Measurements from ENCODE around the gene TRIL.

The TRIL gene

GRCh38 chr7:28980451-28981160 lies 22.5 kb upstream of the TRIL start:
- peaks cover 3% of the 10 kb centered on the region for H3K4me1 ChIP-seq

GRCh38 chr7:28979776-28980175 lies 21.6 kb upstream of the TRIL start:
- no peaks in the 10 kb centered on the region for H3K9me3 ChIP-seq
- H3K4me1 ChIP-seq: peaks cover 3% of the 10 kb centered on the region
- no peak for TF ChIP-seq CTCF (IDR thresholded peaks at IDR 0.05; ENCODE audit: low read depth, low read length)
- H3K4me3 ChIP-seq (ENCODE audit: low read depth, low read length): no peak overlapping the region
- no peaks in the 10 kb centered on the region for H3K36me3 ChIP-seq
- no peak for DNase-seq
- peaks cover 9% of the 10 kb centered on the region; the same call in 1 of the 2 replicates for H3K27me3 ChIP-seq

More at GRCh38 chr7:28980451-28981160, 22.5 kb upstream of the TRIL start:
- TF ChIP-seq CTCF (IDR thresholded peaks at IDR 0.05; ENCODE audit: low read depth, low read length): no peak
- Histone ChIP-seq H3K9me3 (no peaks in the 10 kb centered on the region), H3K27me3 (peaks cover 9% of the 10 kb centered on the region; the same call in 1 of the 2 replicates), H3K36me3 (no peaks in the 10 kb centered on the region), H3K4me3 (ENCODE audit: low read depth, low read length) (no peak overlapping the region)
- no peak for DNase-seq

DNA sequence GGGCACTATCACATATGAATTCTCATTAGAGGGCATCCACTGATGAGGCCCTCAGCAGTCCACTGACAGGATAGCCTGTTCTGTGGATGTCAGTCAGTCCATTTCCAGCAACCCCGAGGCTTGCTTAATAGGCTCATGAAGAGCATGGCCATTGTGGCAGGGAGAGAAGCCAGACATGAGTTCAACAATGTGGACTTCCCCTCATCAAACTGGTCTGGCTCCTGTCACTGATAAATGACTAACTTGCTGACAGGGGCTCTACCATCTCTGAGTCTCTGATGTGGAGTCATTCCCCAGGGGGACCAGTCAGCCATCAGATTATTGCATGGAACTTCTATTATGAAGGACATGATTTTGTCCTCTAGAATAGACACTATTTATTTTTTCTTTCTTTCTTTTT lies 19.8 kb upstream of the TRIL start:
- peak; percentile 58 for DNase-seq
- no peaks in the 10 kb centered on the region for H3K9me3 ChIP-seq
- H3K4me3 ChIP-seq (ENCODE audit: low read depth, low read length): no peak overlapping the region
- H3K27me3 ChIP-seq: peaks cover 9% of the 10 kb centered on the region; the same call in 1 of the 2 replicates
- H3K4me1 ChIP-seq: peaks cover 3% of the 10 kb centered on the region; the same call in 1 of the 2 replicates
- TF ChIP-seq CTCF (IDR thresholded peaks at IDR 0.05; ENCODE audit: low read depth, low read length): no peak
- no peaks in the 10 kb centered on the region for H3K36me3 ChIP-seq

DNA sequence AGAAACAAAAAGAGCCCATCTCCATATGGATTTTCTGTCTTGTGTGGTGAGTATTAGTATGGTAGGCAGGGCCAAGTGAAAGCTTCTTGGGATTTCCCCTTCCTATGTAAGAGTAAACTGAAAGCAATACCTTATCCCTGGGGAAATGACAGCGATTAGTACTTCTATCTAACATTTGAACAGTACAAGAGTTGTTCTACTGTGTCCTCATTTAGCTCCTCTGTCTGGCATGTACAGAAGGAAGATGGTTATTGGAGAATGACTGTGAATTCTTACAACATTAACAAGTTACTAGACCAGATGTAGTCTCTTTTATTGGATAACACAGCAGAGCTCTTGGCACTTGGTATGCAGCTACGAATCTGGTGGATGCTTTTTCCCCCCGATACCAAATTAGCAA lies 17.9 kb upstream of the TRIL start:
- DNase-seq: no peak
- Histone ChIP-seq H3K4me1 (peaks cover 3% of the 10 kb centered on the region; the same call in 1 of the 2 replicates), H3K4me3 (ENCODE audit: low read depth, low read length) (no peak overlapping the region), H3K27me3 (peaks cover under 1% of the 10 kb centered on the region; the same call in 1 of the 2 replicates), H3K36me3 (no peaks in the 10 kb centered on the region), H3K9me3 (no peaks in the 10 kb centered on the region)
- TF ChIP-seq CTCF (IDR thresholded peaks at IDR 0.05; ENCODE audit: low read depth, low read length): no peak

GRCh38 chr7:28973591-28973990 lies 15.5 kb upstream of the TRIL start:
- DNase-seq: no peak
- no peaks in the 10 kb centered on the region for H3K36me3 ChIP-seq
- peaks cover 3% of the 10 kb centered on the region; the same call in 1 of the 2 replicates for H3K4me1 ChIP-seq
- no peaks in the 10 kb centered on the region for H3K27me3 ChIP-seq
- no peaks in the 10 kb centered on the region for H3K9me3 ChIP-seq
- no peak overlapping the region for H3K4me3 ChIP-seq (ENCODE audit: low read depth, low read length)
- no peak for TF ChIP-seq CTCF (IDR thresholded peaks at IDR 0.05; ENCODE audit: low read depth, low read length)

DNA sequence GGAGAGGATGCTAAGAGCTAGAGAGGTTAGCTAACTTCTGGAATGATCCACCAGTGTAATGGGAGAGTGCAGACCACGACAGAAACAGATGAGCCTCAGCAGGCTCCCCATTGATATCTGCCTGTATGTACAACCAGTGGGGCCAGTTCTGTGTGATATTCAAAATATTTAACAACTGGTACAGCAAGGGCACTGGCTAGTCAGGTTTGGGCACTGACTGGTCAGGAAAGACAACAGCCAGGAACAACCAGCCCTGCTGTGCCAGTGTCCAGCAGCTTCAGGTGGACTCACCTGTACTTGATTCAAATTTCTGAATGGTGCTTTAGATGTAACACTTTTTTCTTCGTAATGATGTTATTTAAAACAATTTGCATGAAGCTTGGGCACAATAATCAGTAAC lies 5.9 kb upstream of the TRIL start:
- no peak for DNase-seq
- Histone ChIP-seq H3K9me3 (no peaks in the 10 kb centered on the region), H3K4me1 (no peaks in the 10 kb centered on the region), H3K27me3 (peaks cover 28% of the 10 kb centered on the region), H3K36me3 (no peaks in the 10 kb centered on the region), H3K4me3 (ENCODE audit: low read depth, low read length) (no peak overlapping the region)
- no peak for TF ChIP-seq CTCF (IDR thresholded peaks at IDR 0.05; ENCODE audit: low read depth, low read length)
